Kidney epithelial cell (primary cell): ENCODE results near the gene APLN. TPM values are rescaled to one million over a fixed set of nuclear protein-coding genes. Genes with fewer than 3 reads are reported as not detected.

Experiments used
- DNase-seq: peaks from one replicate; pipeline ENCODE4 v3.0.0-alpha.2; 2010; ENCODE audit warnings: low read depth
- H3K27me3 ChIP-seq: 2 replicates; pipeline ENCODE4 v1.6.0; 2011; ENCODE audit warnings: low read length; ENCODE audit not compliant: control insufficient read depth, insufficient read depth
- H3K36me3 ChIP-seq: 2 replicates; pipeline ENCODE4 v1.5.1; 2011; ENCODE audit warnings: low read length; ENCODE audit not compliant: control insufficient read depth, insufficient read depth
- H3K4me3 ChIP-seq: 2 replicates; pipeline ENCODE4 v1.5.1; 2011; ENCODE audit warnings: low read depth, mild to moderate bottlenecking, control low read depth, low read length
- total RNA-seq: library from RNA; depleted of rRNA; stranded (reverse); fragments of >200 nt; gene quantifications from 2 replicates; pipeline ENCODE4 v1.2.3, GENCODE V29; 2015
- TF ChIP-seq, protein P1 (sequence below): IDR thresholded peaks from 2 replicates; pipeline ENCODE4 v1.5.1; 2011; ENCODE audit warnings: mild to moderate bottlenecking, moderate library complexity, low read length, control low read depth, inconsistent platforms; ENCODE audit not compliant: insufficient read depth, poor library complexity, severe bottlenecking

APLN gene
- total RNA-seq, 1 donor from 2014 or later: 0.17 TPM

GRCh38 chrX:129636175-129636681 is 18.5 kb downstream of the APLN start:
- H3K36me3 ChIP-seq: no peaks in the 10 kb centered on the region
- no peak for DNase-seq
- no peak overlapping the region for H3K4me3 ChIP-seq
- TF ChIP-seq, protein P1, sequence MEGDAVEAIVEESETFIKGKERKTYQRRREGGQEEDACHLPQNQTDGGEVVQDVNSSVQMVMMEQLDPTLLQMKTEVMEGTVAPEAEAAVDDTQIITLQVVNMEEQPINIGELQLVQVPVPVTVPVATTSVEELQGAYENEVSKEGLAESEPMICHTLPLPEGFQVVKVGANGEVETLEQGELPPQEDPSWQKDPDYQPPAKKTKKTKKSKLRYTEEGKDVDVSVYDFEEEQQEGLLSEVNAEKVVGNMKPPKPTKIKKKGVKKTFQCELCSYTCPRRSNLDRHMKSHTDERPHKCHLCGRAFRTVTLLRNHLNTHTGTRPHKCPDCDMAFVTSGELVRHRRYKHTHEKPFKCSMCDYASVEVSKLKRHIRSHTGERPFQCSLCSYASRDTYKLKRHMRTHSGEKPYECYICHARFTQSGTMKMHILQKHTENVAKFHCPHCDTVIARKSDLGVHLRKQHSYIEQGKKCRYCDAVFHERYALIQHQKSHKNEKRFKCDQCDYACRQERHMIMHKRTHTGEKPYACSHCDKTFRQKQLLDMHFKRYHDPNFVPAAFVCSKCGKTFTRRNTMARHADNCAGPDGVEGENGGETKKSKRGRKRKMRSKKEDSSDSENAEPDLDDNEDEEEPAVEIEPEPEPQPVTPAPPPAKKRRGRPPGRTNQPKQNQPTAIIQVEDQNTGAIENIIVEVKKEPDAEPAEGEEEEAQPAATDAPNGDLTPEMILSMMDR: no peak
- H3K27me3 ChIP-seq: no peaks in the 10 kb centered on the region

DNA sequence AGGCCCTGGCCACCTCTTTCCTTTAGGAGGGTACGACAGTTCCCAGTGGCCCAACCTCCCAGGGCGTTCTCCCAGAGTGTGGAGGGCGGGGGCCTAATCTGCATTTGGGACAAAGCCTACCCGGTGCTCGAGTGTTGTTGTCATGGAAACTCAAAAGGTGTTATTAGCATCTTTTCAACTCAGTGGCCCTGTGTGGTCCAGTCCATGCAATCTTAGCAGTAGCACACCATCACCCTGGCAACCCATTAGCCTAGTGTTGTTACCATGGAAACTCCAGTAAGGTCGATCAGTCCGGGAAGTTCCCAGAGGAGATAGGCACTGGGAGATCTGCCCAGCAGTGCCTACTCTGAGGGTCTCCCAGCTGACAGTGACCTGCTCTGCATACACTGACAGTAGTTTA is 20.2 kb downstream of the APLN start:
- TF ChIP-seq, protein P1: no peak
- Histone ChIP-seq H3K4me3 (no peak overlapping the region), H3K27me3 (no peaks in the 10 kb centered on the region), H3K36me3 (no peaks in the 10 kb centered on the region)
- no peak for DNase-seq

GRCh38 chrX:129632443-129632842 is 22.3 kb downstream of the APLN start:
- TF ChIP-seq, protein P1: no peak
- DNase-seq: no peak

GRCh38 chrX:129631849-129632248 is 22.9 kb downstream of the APLN start:
- TF ChIP-seq, protein P1: no peak
- Histone ChIP-seq H3K4me3 (no peak overlapping the region), H3K36me3 (no peaks in the 10 kb centered on the region), H3K27me3 (no peaks in the 10 kb centered on the region)
- no peak for DNase-seq

More at GRCh38 chrX:129632443-129632842, 22.3 kb downstream of the APLN start:
- Histone ChIP-seq H3K36me3 (no peaks in the 10 kb centered on the region), H3K27me3 (no peaks in the 10 kb centered on the region), H3K4me3 (no peak overlapping the region)

DNA sequence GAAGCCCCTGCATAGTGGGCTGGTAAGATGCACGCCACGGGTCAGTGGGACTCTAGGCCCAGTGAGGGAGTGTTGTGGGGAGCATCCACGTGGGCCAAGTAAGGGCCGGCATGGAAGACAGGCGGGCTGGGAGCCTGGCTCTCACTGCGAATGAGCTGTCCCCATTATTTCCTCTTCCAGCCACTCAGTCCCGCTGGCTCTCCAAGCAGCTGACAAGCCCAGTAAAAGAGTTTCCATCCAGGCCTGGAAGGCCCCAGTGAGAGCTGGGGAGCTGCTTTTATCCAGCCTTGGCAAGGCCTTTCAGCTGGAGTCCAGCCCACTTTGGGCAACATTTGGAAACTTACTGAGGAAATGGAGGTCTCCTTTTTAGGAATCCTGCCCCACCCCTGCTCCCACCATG is 24.9 kb downstream of the APLN start:
- TF ChIP-seq, protein P1: no peak
- Histone ChIP-seq H3K4me3 (no peak overlapping the region), H3K36me3 (no peaks in the 10 kb centered on the region), H3K27me3 (no peaks in the 10 kb centered on the region)
- DNase-seq: no peak

GRCh38 chrX:129626026-129626425 is 28.7 kb downstream of the APLN start:
- TF ChIP-seq, protein P1: no peak
- DNase-seq: no peak
- H3K27me3 ChIP-seq: no peaks in the 10 kb centered on the region

More at GRCh38 chrX:129626026-129626425, 28.7 kb downstream of the APLN start:
- Histone ChIP-seq H3K36me3 (no peaks in the 10 kb centered on the region), H3K4me3 (no peak overlapping the region)
